ENCODE measurements around the gene IL1R2.

Gene IL1R2

DNA sequence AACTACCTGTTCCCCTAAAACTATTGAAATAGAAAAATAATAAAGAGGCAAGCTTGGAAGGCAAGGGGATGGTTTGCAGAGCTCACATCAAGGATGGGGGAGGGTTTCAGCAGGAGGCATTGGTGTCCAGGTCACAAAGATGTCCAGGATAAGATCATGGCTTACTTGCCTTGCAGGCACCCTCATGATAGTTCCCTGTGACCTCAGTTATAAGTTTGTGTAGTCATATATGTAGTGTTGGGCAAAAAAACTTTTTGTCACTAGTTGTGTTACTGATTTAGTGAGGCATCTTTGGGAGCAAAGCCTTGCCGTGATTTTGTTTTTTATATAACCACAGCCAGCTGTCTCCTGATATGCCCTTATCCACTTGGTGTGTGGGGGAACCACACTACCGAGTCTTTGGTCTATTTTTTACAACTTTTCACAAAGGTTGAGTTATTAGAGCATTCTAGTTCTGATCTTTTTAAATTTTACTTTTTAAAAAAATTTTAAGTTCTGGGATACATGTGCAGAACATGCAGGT is 53.3 kb downstream of the IL1R2 start:
- DNase-seq = no peak

DNA sequence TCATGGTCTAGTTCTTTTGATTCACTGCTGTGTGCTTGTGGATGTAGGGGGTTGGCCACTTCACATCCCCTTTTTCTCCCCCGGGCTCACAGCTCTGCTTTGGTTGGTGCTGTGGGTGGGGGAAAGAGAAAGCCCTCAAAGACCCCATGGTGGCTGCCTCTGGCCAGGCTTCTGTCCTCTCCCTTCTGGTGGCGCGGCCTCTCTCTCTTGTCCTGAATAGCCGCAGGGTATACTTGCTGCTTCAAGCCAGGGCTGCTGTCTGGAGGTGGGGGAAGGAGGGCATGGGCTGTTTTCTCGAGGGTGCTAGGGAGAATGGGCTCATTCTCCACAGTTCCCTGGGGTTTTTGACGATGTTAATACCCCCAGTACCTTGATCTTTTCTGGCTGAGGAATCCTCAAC is 53.9 kb downstream of the IL1R2 start:
- DNase-seq = no peak

DNA sequence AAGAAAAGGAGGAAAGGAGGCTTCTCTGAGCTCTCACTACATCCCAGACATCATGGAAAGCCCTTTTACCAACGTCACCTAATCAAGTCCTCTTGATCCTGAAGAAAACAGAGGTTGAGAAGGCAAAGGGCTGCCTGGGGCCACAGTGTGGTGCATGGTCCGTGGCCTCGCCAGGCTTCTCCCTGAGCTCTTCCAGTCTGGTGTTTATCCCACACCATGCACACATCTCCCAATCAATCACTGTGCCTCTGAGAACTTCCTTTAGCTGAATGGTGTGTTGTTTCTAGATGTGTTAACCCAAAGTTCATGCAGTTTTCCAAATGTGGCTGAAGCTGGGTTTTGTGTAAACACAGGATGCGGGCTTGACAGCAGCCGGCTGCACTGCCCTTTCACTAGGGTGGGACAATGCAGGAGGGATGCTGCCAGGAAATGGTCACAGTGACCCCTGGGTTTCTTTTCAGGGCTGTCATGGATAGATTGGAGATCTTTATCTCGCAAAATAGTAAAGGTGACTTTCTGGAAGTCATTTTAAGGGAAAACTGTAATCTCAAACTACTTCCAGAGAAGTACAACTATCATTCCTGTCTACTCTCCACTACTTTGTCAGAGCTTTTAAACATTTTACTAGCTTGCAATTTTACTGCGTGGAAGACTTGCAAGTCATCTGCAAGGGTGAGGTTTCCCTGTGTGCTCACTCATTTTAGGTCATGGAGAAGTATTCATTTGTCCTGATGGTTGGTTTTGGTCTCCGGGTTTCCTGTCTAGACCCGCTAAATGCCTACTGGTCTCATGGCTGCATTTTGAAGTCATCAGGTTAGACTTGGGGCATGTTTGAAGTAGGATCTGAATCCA is 54.6 kb downstream of the IL1R2 start:
- no peak for DNase-seq

DNA sequence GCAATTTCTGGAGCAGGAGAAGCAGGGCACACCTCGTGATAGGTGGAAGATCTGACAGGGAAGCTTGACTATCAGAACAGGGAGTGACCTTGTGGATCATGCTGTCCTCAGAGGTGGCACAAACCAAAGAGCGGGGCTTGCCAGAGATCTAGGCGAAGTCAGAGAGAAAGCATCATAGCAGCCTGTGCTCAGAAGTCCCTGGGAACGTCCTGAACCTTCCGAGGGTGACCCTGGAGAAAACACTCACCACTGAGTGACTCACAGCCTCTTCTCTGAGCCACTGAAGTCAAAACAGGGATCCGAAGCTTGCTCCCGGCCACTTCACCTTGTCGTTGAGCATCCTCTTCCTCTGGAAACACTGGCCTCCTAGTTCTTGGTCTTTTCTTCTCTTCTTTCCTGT is 56.7 kb downstream of the IL1R2 start:
- no peak for DNase-seq

DNA sequence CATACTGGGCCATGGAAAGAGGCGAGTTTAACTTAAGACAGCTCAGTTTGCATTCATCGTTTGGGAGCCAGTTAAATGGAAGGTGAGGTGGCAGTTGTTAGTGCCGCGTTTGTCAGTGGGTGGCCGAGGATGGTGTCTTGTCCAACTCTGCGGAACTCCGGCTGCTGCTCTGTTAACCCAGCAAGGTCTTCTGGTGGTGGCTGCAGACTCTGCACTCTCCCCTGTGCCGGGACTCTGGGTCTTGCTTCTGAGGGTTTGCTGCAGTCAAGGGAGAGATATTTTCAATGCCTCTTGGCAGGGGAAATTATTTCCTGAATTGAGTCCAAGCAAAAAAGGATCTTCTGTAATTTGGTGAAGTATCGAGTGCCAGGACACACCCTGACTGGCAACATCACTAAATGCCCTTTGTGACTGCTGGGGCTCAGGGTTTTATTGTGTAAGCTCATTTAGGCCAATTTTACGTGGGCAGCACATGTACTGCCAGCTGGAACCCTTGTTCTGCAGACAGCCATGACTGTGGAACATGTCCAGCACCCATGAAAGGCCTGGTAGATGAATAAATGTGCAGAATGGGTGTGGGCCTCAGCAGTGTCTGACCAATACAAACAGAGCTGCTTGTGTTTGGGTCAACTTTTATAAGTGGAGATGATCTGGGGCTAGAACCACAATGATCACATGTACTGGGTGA is 58.1 kb downstream of the IL1R2 start:
- no peak for DNase-seq

DNA sequence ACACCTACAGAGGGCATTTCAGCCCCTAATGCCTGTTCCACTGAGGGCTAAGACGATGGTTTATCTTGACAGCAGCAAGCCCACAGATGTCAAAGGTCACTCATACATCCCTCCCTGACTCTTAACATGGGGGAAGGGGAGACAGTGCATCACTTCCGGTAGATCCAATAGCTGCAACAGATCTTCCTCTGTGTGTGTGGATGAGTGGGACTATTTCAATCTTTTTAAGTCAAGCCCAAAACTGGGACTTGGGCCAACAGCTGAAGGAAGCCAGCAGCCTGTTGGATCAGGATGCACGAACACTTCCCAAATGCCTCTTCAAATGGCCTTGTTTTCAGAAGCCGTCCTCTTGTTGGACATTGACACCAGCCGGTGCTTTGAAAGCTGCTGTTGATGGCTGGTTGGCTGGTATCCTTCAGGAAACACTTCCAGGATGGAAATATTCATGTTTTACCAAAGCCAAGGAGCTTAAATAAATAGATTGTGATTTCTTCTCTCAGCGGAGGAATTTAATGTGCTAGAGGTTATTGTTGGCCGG is 59.2 kb downstream of the IL1R2 start:
- DNase-seq = no peak

DNA sequence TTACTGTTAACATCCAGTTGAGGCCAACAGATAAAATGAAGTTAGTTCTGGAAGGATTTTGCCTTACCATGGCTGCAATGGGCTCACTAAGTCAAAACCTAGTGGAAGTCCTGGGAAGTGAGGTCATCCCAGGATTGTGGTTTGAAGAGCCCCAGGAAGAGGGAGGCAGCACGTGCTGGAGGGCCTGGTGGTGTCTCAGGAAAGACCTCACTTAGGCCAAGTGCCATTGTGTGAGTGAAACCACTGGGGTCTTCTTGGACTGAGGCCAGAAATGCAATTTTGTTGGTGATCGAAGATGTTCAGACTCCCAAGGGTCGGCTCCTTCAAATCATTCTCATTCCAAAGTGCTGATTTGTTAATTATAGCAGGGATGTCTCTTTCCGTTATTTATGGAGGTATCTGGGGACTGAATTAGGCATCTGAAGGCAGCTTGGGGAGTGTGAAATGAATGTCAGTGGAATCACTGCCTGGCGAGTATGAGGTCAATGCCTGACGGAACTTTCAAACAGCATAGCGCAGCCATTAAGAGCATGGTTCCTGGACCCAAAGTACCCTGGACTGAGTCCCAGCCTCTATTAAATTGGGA is 60.0 kb downstream of the IL1R2 start:
- no peak for DNase-seq

DNA sequence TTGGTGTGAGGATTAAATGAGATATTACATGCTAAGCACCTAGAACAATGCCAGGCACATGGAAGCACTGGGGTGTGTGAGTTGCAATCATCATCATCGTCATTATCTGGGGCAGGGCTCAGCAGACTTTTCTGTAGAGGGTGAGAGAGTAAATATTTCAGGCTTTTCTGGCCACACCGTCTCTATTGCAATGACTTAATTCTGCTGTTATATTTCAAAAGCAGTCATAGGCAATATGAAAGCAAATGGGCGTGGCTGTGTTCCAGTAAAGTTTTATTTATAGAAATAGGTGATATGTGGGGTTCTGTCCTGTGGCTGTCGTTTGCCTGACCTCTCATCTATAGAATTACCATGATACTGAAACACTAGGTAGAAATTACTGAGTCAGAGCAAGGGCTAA is 60.6 kb downstream of the IL1R2 start:
- DNase-seq = no peak

DNA sequence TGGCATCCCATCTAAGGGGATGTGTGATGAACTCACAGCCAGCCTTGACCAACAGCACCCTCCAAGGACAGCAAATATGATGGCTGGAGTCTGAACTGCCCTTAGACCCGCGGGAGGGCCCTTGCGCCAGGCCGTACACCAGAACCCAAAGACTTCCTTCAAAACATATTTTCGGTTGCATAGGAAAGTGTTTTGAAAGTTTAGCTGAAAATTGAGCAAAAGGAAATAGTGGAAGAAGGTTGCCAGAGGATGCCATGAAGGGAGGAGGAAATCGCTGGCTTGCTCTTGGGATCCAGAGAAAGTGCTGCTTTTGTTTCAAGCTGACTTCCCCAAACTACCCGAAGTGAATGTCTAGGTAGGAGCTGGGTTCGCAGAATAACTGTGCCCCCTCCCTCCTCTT is 61.3 kb downstream of the IL1R2 start:
- DNase-seq = no peak

DNA sequence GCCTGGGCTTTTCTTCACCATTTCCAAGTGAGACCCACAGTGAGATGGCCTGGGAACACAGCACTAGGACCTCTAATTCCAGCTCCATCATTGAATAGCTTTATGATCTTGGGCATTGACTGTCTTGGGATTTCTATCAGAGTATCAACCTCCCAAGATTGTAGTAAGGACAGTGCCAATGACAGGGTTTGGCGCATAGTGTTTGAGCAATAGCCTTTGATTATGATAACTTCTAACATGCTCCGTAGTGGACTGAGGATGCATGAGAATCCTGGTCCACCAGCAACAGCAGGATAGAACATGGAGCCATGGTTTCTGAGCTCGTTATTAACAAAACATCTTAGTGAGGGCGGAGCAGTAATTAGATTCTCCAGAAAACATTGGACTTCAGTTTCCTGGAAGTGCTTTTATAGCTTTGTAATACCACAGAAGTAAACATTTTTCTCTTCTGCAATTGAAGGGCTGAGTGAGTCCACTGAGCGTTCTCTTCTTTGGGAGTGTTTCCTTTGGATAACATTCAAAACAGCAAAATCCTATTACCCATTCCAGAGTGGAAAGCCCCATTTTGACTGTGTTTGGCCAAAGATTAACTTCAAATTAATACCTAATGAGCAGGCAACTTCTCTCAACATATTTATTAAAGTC is 63.7 kb downstream of the IL1R2 start:
- DNase-seq = no peak

DNA sequence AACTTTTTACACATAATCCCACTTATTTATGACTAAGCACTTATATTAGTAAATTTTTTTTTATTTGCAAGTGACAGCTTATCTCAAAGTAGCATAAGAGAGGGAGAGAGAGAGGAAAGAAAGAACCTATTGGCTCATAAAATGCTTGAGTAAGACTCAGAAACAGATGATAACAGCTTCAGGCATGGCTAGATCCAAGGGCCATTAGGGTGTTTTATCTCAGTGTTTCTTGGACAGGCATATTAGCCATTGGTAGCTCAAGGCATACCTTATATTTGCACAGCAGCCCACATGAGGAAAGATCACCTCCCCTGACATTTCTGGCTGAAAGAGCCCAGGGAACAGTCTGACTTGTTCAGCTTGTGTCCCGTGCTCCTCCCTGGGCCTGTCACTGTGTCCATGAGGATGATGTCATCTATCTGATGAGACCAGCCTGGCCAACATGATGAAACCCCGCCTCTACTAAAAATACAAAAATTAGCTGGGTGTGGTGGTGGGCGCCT is 64.4 kb downstream of the IL1R2 start:
- no peak for DNase-seq

DNA sequence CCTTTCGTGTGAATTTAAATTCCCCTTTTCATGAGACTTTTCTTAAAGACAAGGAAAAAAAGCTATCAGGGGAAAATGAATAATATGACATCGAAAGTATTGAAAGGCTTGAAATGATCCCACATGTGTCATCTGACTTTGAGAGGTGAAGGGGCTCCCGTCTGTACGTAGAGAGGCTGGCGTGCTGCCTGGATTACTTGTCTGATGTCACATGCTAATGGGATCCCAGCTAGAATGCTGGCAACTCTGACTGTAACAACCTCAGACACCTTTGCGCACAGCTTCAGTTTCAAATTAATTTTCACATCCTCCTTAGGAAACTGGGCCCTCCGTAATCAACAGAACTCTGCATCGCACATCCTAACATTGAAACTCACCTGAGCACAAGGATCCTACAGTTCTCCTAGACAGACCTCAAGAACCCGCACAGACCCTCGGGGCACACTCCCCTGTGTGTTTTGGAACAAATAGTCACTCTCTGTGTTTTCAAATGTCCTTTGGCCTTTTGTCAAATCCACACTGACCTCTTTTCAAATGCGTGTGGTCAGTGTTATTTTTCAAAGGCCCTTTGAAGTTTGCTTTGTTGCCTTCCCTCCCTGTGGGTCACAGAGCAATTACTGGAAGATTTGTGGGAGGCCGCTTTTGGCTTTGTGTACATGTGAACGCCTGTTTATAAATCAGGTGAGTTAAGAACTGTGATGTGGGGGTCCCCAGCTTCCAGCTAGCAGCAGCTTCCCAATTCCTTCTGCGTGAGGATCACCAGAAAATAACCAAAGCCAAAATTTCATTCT is 65.9 kb downstream of the IL1R2 start:
- DNase-seq = no peak

DNA sequence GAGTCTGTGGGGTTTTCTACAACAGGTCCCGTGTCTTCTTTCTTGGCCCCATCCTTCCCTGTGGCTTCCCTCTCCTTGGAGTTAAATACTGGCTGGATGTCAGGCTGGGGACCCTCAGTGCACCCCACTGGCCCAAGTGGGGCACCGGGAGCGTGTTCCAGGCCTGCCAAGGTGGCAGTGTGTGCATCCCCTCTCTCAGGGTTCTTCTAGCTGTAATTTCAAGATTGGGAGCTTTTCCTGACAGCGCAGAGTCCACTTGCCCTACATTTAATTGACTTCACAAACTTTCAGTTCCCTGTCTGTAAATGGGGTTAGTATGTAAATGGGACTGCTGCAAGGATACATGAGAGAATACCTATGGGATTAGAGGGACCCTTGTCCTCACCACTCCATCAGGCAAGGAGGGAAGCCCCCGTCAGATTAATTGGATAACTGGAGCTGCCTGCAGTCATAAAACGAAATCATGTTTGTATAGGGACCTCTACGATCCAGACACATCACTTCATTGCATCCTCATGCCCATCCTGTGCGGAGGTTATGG is 66.6 kb downstream of the IL1R2 start:
- DNase-seq = no peak

DNA sequence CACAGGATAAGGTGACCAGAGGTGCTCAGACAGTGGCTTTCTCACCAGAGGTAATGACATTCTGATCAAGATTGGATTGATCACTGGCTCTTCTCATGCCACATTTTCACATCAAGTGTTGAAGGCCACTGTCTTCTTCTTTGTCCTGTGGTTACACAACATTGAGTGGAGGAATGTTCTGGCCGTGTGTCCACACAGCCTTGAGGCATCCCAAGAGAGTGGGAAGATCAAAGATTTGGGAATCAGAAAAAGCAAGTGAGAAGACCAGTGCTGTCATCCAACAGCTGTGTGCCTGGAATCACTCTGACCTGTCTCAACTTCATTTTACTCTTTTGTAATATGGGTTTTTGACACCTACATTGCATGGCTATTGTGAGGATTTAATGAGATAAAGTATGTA is 67.4 kb downstream of the IL1R2 start:
- DNase-seq = no peak

DNA sequence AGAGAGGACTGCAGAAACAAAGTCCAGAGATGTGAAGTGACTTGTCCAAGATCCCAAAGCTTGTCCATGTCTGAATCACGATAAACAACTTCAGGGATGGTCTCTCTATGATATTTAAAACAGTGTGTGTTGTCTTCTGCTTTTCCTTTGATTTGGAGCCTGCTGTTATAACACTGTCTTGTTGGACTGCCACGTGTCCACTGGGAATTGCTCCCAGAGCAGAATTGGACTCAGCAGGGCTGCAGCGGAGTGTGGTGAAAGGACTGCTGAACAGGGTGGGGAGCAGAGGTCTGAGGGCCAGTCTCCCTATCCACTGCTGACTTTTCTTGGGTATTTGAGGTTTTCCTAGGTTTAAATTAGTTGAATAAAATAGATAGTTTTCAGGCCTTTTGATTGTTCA is 68.3 kb downstream of the IL1R2 start:
- no peak for DNase-seq

DNA sequence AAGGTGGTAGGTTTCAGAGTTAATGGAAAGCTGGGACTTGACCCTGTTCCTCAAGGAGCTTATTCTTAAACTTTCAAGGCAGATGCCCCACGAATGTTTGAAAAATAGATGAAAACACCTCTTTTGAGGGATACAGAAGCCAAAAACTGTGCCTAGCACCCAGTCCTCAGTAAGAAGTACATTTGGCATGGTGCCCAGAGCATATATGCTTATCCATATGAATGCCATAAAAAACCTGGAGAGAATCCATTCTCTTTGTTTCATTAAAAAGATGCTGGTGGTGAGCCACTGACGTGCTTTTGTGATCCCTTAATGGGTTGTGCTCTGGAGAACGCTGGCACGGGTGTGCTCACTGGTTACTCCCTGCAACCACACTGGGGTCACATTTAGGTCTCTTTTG is 69.0 kb downstream of the IL1R2 start:
- DNase-seq = no peak

DNA sequence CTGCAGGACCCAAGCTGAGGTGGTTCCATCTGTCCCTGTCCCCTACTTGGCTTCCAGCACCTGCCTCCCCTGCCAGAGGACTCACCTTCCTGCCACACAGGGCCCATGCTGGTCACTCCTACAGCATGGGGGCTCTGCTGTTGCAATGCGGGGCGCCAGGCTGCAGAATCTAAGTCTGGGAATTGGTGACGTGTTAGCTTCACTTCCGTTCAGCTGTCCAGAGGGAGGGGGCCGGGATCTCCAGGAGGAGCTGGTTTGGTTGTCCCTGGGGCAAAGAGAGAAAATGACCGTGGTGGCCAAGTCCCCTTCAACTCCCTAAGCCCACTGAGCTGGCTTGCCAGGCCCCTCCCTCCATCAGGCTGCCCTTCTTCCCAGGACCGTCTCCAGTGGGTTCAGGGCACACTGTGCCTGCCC is 69.5 kb downstream of the IL1R2 start:
- no peak for DNase-seq

DNA sequence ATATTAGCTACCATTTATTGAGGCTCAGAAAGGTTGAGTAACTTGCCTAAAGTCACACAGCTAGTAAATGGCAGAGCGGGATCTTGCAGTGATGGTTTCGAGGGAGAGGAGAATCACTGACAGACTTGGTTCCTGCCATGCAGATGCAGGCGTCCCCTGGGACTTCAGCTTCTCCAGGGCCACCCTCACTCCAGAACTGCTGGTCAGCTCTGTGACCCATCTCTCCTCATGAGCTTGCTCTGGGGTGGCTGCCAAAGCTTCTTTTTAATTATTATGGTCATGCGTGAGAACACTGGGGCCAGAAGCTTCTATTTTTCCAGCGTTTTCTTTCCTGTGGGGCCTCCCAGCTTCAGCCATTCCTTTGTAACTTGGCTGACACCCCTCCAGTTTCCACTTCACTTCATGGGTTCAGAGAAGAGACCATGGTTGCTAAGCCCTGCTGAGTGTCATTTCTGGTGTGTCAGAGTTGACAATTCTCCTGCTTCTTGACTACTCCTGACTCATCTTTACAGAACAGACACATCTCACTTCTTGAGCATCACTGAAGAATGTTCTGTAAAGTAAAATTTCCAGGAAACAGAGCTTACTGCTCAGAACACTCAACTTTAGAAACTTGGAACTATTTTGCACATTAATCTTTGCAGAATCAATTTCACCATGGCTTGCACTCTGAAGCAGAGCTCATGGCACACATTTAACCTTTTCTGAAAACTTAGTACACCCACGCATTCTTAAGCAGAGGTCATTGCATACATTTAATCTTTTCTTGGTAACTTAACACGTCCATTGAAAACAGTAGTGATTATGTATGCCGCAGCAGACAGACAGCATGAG is 70.4 kb downstream of the IL1R2 start:
- DNase-seq = no peak

DNA sequence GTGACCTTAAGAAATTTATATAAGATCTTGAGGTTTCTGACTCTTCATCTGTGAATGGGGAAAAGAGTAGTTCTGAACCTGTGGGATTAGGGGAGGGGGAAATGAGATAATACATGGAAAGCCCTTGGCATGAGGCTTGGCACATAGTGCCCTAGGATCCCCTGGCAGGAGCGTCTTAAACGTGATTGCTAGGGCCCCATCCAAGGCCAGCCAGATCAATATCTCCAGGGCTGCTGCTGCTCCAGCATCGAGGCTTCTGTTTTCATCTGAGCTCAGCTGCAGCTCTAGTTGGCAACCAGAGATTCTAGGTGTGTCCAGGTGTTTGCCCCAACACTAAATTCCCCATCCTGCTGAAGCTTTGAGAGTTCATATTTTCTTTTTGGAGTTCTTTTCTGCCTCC is 71.0 kb downstream of the IL1R2 start:
- no peak for DNase-seq

DNA sequence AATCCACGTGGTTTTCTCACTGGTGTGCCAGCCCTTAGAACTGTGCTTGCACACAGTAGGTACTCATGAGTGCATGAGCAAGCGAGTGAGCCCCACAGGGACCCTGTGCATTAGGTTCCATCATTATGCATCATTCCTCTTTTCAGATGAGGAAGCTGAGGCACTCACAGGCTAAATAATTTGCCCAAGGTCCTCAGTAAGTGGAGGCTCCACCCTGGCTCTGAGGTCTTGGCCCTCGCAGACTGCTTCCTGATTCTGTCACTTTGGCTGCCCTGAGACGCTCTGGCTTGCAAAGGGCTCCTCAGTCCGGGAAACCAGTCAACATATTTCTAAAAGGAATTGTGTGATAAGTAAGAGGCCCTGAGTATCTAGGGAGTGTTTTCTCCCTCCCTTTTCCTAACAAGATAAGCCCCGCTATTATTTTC is 71.7 kb downstream of the IL1R2 start:
- DNase-seq = no peak
